Measurements from ENCODE around the gene RNF103. TPM values are rescaled to one million over a fixed set of nuclear protein-coding genes. Genes with fewer than 3 reads are reported as not detected.

The RNF103 gene
- total and polyA plus RNA-seq, 2 donors (not counting 3 experiments of a cell fraction or from before 2014, with no cell fraction given), result 15.6 to 24.2 TPM

GRCh38 chr2:86631846-86632485 is 8.3 kb upstream of the RNF103 start:
- DNase-seq (ENCODE audit: low read depth, low spot score) (peak; percentile 51), FAIRE-seq (peak; percentile 66)
- Histone ChIP-seq H3K9me3 (replicated peaks; ENCODE audit: control insufficient read depth, insufficient read depth, low read length) (no peaks in the 10 kb centered on the region), H3K79me2 (ENCODE audit: control insufficient read depth, insufficient read depth, low read length) (no peaks in the 10 kb centered on the region), H3K4me1 (ENCODE audit: control insufficient read depth, extremely low read depth, insufficient read depth, low read length) (peaks cover 8% of the 10 kb centered on the region), H4K20me1 (replicated peaks; ENCODE audit: control insufficient read depth, extremely low read depth, insufficient read depth, low read length) (no peaks in the 10 kb centered on the region), H3K27me3 (ENCODE audit: control insufficient read depth in 2 of 2, insufficient read depth in 2 of 2, low read length in 2 of 2) (no peaks in the 10 kb centered on the region), H3K9ac (replicated peaks; ENCODE audit: extremely low read depth, insufficient read depth, low read length) (no peak overlapping the region), H2AFZ (ENCODE audit: low read depth, low read length) (peak overlapping the region; percentile 51), H3K36me3 (ENCODE audit: control insufficient read depth in 2 of 2, extremely low read depth in 1 of 2, insufficient read depth in 2 of 2, low read length in 2 of 2) (no peaks in the 10 kb centered on the region), H3K27ac (ENCODE audit: insufficient read depth, low read depth, low read length) (no peak overlapping the region), H3K9me1 (replicated peaks; ENCODE audit: control insufficient read depth, extremely low read depth, insufficient read depth, low read length) (no peaks in the 10 kb centered on the region), H3K4me3 (replicated peaks in 1 of 3; ENCODE audit: insufficient read depth in 1 of 3, low read depth in 1 of 3, low read length in 3 of 3) (no peak overlapping the region), H3K4me2 (ENCODE audit: insufficient read depth, low read length) (no peak overlapping the region)
- intact Hi-C loops (cut with micrococcal nuclease) (no loop called here), dilution Hi-C loops (cut with MboI; ENCODE audit: extremely low pct_ligation_motif_present, low sequenced_read_pairs) (no loop called here)
- no TSS peak for BruUV-seq (replicated peaks)
- ChIA-PET CTCF (interaction anchor here (1.0 kb wide), 1 partner anchor 9 kb away, joined by 3 read pairs; no protein-coding TSS in a partner anchor), POLR2A (interaction anchor here (0.5 kb wide), 1 partner anchor 23 kb away, joined by 3 read pairs; no protein-coding TSS in a partner anchor)
- TF ChIP-seq FOS (IDR thresholded peaks at IDR 0.05; ENCODE audit: borderline replicate concordance, insufficient read depth, low read length) (peak; percentile 61), GATA2 (IDR thresholded peaks at IDR 0.05; ENCODE audit: insufficient read depth, insufficient read length, low read depth, low read length) (peak; percentile 9), POLR2A (IDR thresholded peaks at IDR 0.05; ENCODE audit: low read depth, low read length) (no peak)

GRCh38 chr2:86628091-86628522 is 4.4 kb upstream of the RNF103 start:
- intact Hi-C loops (cut with micrococcal nuclease), result no loop called here
- no TSS peak for BruUV-seq (replicated peaks)
- DNase-seq (ENCODE audit: low read depth, low spot score), result no peak
- Histone ChIP-seq H3K79me2 (ENCODE audit: control insufficient read depth, insufficient read depth, low read length) (no peaks in the 10 kb centered on the region), H3K4me2 (ENCODE audit: insufficient read depth, low read length) (no peak overlapping the region), H2AFZ (ENCODE audit: low read depth, low read length) (no peak overlapping the region), H3K4me3 (replicated peaks in 1 of 3; ENCODE audit: insufficient read depth in 1 of 3, low read depth in 1 of 3, low read length in 3 of 3) (no peak overlapping the region), H3K27me3 (ENCODE audit: control insufficient read depth in 2 of 2, insufficient read depth in 2 of 2, low read length in 2 of 2) (no peaks in the 10 kb centered on the region), H3K27ac (ENCODE audit: insufficient read depth, low read depth, low read length) (no peak overlapping the region), H3K36me3 (ENCODE audit: control insufficient read depth in 2 of 2, extremely low read depth in 1 of 2, insufficient read depth in 2 of 2, low read length in 2 of 2) (no peaks in the 10 kb centered on the region), H3K4me1 (ENCODE audit: control insufficient read depth, extremely low read depth, insufficient read depth, low read length) (peaks cover 12% of the 10 kb centered on the region), H3K9me3 (replicated peaks; ENCODE audit: control insufficient read depth, insufficient read depth, low read length) (no peaks in the 10 kb centered on the region), H3K9me1 (replicated peaks; ENCODE audit: control insufficient read depth, extremely low read depth, insufficient read depth, low read length) (no peaks in the 10 kb centered on the region), H4K20me1 (replicated peaks; ENCODE audit: control insufficient read depth, extremely low read depth, insufficient read depth, low read length) (no peaks in the 10 kb centered on the region), H3K9ac (replicated peaks; ENCODE audit: extremely low read depth, insufficient read depth, low read length) (no peak overlapping the region)
- TF ChIP-seq FOS (IDR thresholded peaks at IDR 0.05; ENCODE audit: borderline replicate concordance, insufficient read depth, low read length) (no peak), POLR2A (IDR thresholded peaks at IDR 0.05; ENCODE audit: low read depth, low read length) (no peak), MAX (IDR thresholded peaks at IDR 0.05; ENCODE audit: insufficient read depth, insufficient read length) (no peak), POLR2AphosphoS5 (IDR thresholded peaks at IDR 0.05; ENCODE audit: insufficient read depth, low read depth, low read length) (no peak), EZH2 (IDR thresholded peaks at IDR 0.05; ENCODE audit: borderline replicate concordance, low read depth, low read length, severe bottlenecking) (no peak), JUN (IDR thresholded peaks at IDR 0.05; ENCODE audit: borderline replicate concordance, insufficient read depth, insufficient read length, low read depth) (no peak)
- TF ChIP-seq, protein P1, sequence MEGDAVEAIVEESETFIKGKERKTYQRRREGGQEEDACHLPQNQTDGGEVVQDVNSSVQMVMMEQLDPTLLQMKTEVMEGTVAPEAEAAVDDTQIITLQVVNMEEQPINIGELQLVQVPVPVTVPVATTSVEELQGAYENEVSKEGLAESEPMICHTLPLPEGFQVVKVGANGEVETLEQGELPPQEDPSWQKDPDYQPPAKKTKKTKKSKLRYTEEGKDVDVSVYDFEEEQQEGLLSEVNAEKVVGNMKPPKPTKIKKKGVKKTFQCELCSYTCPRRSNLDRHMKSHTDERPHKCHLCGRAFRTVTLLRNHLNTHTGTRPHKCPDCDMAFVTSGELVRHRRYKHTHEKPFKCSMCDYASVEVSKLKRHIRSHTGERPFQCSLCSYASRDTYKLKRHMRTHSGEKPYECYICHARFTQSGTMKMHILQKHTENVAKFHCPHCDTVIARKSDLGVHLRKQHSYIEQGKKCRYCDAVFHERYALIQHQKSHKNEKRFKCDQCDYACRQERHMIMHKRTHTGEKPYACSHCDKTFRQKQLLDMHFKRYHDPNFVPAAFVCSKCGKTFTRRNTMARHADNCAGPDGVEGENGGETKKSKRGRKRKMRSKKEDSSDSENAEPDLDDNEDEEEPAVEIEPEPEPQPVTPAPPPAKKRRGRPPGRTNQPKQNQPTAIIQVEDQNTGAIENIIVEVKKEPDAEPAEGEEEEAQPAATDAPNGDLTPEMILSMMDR (IDR thresholded peaks at IDR 0.05; ENCODE audit: extremely low read depth in 1 of 2, insufficient read depth in 1 of 2, low read depth in 1 of 2, low read length in 2 of 2), result no peak
- FAIRE-seq, result no peak
- dilution Hi-C loops (cut with MboI; ENCODE audit: extremely low pct_ligation_motif_present, low sequenced_read_pairs), result no loop called here
- POLR2A ChIA-PET, result no interaction called here
- CTCF ChIA-PET, result no interaction called here

All from endothelial cell of umbilical vein (primary cell).